ENCODE results near the gene ZNF562.

The ZNF562 gene

GRCh38 chr19:9650345-9650744, 24.6 kb downstream of the ZNF562 start:
- no peak overlapping the region for H3K14ac ChIP-seq (ENCODE audit: low read length)
- no peak overlapping the region for H3K23ac ChIP-seq (ENCODE audit: low read depth, low read length, poor library complexity)
- H3K27ac ChIP-seq (replicated peaks; ENCODE audit: low read length), result no peak overlapping the region
- no peak overlapping the region for H4K8ac ChIP-seq (ENCODE audit: low read depth, low read length)
- no peaks in the 10 kb centered on the region for H3K4me1 ChIP-seq (ENCODE audit: control insufficient read depth in 2 of 2, insufficient read depth in 1 of 2, low read depth in 1 of 2, low read length in 2 of 2)
- H3K4ac ChIP-seq (ENCODE audit: low read length), result no peak overlapping the region
- WGBS, 2 donors (ENCODE audit: extremely low coverage in 2 of 2, insufficient read length in 2 of 2, insufficient replicate concordance in 1 of 2), result no CpG with 5 or more reads among the region's 5 CpGs
- H4K91ac ChIP-seq (ENCODE audit: low read depth, low read length, poor library complexity), result no peak overlapping the region
- no peaks in the 10 kb centered on the region for H3K27me3 ChIP-seq (ENCODE audit: control insufficient read depth in 3 of 3, insufficient read depth in 3 of 3, low read depth in 1 of 3, low read length in 3 of 3)
- H2BK120ac ChIP-seq (ENCODE audit: low read depth, low read length), result no peak overlapping the region
- H2AK5ac ChIP-seq (ENCODE audit: low read depth, low read length), result no peak overlapping the region
- H3K9me3 ChIP-seq (replicated peaks in 1 of 2; ENCODE audit: control insufficient read depth in 2 of 2, insufficient read depth in 1 of 2, low read depth in 1 of 2, low read length in 2 of 2), result peaks cover 21 to 56% of the 10 kb centered on the region in 2 donors
- no peak overlapping the region for H3K4me3 ChIP-seq (ENCODE audit: low read length in 2 of 2)
- H3K4me2 ChIP-seq (ENCODE audit: insufficient read depth, low read length, poor library complexity, severe bottlenecking), result no peak overlapping the region
- H3K18ac ChIP-seq (ENCODE audit: low read length), result no peak overlapping the region
- H3K79me1 ChIP-seq (ENCODE audit: low read depth, low read length), result peaks cover 1% of the 10 kb centered on the region
- H2BK5ac ChIP-seq (ENCODE audit: low read length), result no peak overlapping the region
- no peak for DNase-seq (ENCODE audit: low spot score)
- no peak overlapping the region for H2AFZ ChIP-seq (ENCODE audit: low read length)
- no peak overlapping the region for H2BK15ac ChIP-seq (ENCODE audit: low read length)
- H3K36me3 ChIP-seq (replicated peaks in 1 of 2; ENCODE audit: control insufficient read depth in 2 of 2, insufficient read depth in 2 of 2, low read length in 2 of 2), result peaks cover 35 to 97% of the 10 kb centered on the region in 2 donors
- no peak overlapping the region for H2BK12ac ChIP-seq (ENCODE audit: low read length)
- H3K9ac ChIP-seq (ENCODE audit: low read depth, low read length, poor library complexity), result no peak overlapping the region

- Histone ChIP-seq H3K27me3 (ENCODE audit: control insufficient read depth in 3 of 3, insufficient read depth in 3 of 3, low read depth in 1 of 3, low read length in 3 of 3) (no peaks in the 10 kb centered on the region), H3K36me3 (replicated peaks in 1 of 2; ENCODE audit: control insufficient read depth in 2 of 2, insufficient read depth in 2 of 2, low read length in 2 of 2) (peaks cover 14 to 83% of the 10 kb centered on the region in 2 donors), H3K27ac (replicated peaks; ENCODE audit: low read length) (no peak overlapping the region), H3K9me3 (replicated peaks in 1 of 2; ENCODE audit: control insufficient read depth in 2 of 2, insufficient read depth in 1 of 2, low read depth in 1 of 2, low read length in 2 of 2) (peaks cover 7 to 23% of the 10 kb centered on the region in 2 donors), H4K8ac (ENCODE audit: low read depth, low read length) (no peak overlapping the region), H4K91ac (ENCODE audit: low read depth, low read length, poor library complexity) (no peak overlapping the region), H3K9ac (ENCODE audit: low read depth, low read length, poor library complexity) (no peak overlapping the region), H2BK5ac (ENCODE audit: low read length) (no peak overlapping the region), H3K18ac (ENCODE audit: low read length) (no peak overlapping the region), H3K79me1 (ENCODE audit: low read depth, low read length) (no peaks in the 10 kb centered on the region), H3K23ac (ENCODE audit: low read depth, low read length, poor library complexity) (no peak overlapping the region), H2AFZ (ENCODE audit: low read length) (no peak overlapping the region), H2BK15ac (ENCODE audit: low read length) (no peak overlapping the region), H3K4ac (ENCODE audit: low read length) (no peak overlapping the region), H2BK120ac (ENCODE audit: low read depth, low read length) (no peak overlapping the region), H3K4me2 (ENCODE audit: insufficient read depth, low read length, poor library complexity, severe bottlenecking) (no peak overlapping the region), H3K4me1 (ENCODE audit: control insufficient read depth in 2 of 2, insufficient read depth in 1 of 2, low read depth in 1 of 2, low read length in 2 of 2) (peaks cover 3 to 6% of the 10 kb centered on the region in 2 donors), H2AK5ac (ENCODE audit: low read depth, low read length) (no peak overlapping the region), H2BK12ac (ENCODE audit: low read length) (no peak overlapping the region), H3K14ac (ENCODE audit: low read length) (no peak overlapping the region), H3K4me3 (ENCODE audit: low read length in 2 of 2) (no peak overlapping the region)
- no CpG with 5 or more reads among the region's 1 CpG for WGBS, 2 donors (ENCODE audit: extremely low coverage in 2 of 2, insufficient read length in 2 of 2, insufficient replicate concordance in 1 of 2)
- no peak for DNase-seq (ENCODE audit: low spot score)
These were observed 29.4 kb downstream of the ZNF562 start for GRCh38 chr19:9645472-9645871.

- no peak overlapping the region for H2AFZ ChIP-seq (ENCODE audit: low read length)
- peaks cover 1% of the 10 kb centered on the region for H3K79me1 ChIP-seq (ENCODE audit: low read depth, low read length)
- no peak overlapping the region for H4K91ac ChIP-seq (ENCODE audit: low read depth, low read length, poor library complexity)
- no peak overlapping the region for H3K27ac ChIP-seq (replicated peaks; ENCODE audit: low read length)
- H2BK12ac ChIP-seq (ENCODE audit: low read length), result no peak overlapping the region
- no peak overlapping the region for H3K9ac ChIP-seq (ENCODE audit: low read depth, low read length, poor library complexity)
- H3K36me3 ChIP-seq (replicated peaks in 1 of 2; ENCODE audit: control insufficient read depth in 2 of 2, insufficient read depth in 2 of 2, low read length in 2 of 2), result peaks cover 12 to 81% of the 10 kb centered on the region in 2 donors
- WGBS, 2 donors (ENCODE audit: extremely low coverage in 2 of 2, insufficient read length in 2 of 2, insufficient replicate concordance in 1 of 2), result no CpG with 5 or more reads among the region's 4 CpGs
- H4K8ac ChIP-seq (ENCODE audit: low read depth, low read length), result no peak overlapping the region
- no peaks in the 10 kb centered on the region for H3K27me3 ChIP-seq (ENCODE audit: control insufficient read depth in 3 of 3, insufficient read depth in 3 of 3, low read depth in 1 of 3, low read length in 3 of 3)
- no peak overlapping the region for H2AK5ac ChIP-seq (ENCODE audit: low read depth, low read length)
- H2BK5ac ChIP-seq (ENCODE audit: low read length), result no peak overlapping the region
- H3K4me3 ChIP-seq (ENCODE audit: low read length in 2 of 2), result no peak overlapping the region
- peaks cover 3 to 10% of the 10 kb centered on the region in 2 donors for H3K4me1 ChIP-seq (ENCODE audit: control insufficient read depth in 2 of 2, insufficient read depth in 1 of 2, low read depth in 1 of 2, low read length in 2 of 2)
- H3K14ac ChIP-seq (ENCODE audit: low read length), result no peak overlapping the region
- no peak overlapping the region for H3K23ac ChIP-seq (ENCODE audit: low read depth, low read length, poor library complexity)
- H3K4me2 ChIP-seq (ENCODE audit: insufficient read depth, low read length, poor library complexity, severe bottlenecking), result no peak overlapping the region
- no peak for DNase-seq (ENCODE audit: low spot score)
- H3K18ac ChIP-seq (ENCODE audit: low read length), result no peak overlapping the region
- peaks cover 5 to 17% of the 10 kb centered on the region in 2 donors for H3K9me3 ChIP-seq (replicated peaks in 1 of 2; ENCODE audit: control insufficient read depth in 2 of 2, insufficient read depth in 1 of 2, low read depth in 1 of 2, low read length in 2 of 2)
- H3K4ac ChIP-seq (ENCODE audit: low read length), result no peak overlapping the region
- no peak overlapping the region for H2BK120ac ChIP-seq (ENCODE audit: low read depth, low read length)
- H2BK15ac ChIP-seq (ENCODE audit: low read length), result no peak overlapping the region
These were observed 30.4 kb downstream of the ZNF562 start for GRCh38 chr19:9644472-9644871.

GRCh38 chr19:9641810-9642209, 33.1 kb downstream of the ZNF562 start:
- H3K27ac ChIP-seq (replicated peaks; ENCODE audit: low read length), result no peak overlapping the region
- no peak overlapping the region for H2BK5ac ChIP-seq (ENCODE audit: low read length)
- no peak overlapping the region for H2AK5ac ChIP-seq (ENCODE audit: low read depth, low read length)
- no peak overlapping the region for H4K91ac ChIP-seq (ENCODE audit: low read depth, low read length, poor library complexity)
- no peak overlapping the region for H2AFZ ChIP-seq (ENCODE audit: low read length)
- peaks cover 5 to 17% of the 10 kb centered on the region in 2 donors for H3K9me3 ChIP-seq (replicated peaks in 1 of 2; ENCODE audit: control insufficient read depth in 2 of 2, insufficient read depth in 1 of 2, low read depth in 1 of 2, low read length in 2 of 2)
- H3K36me3 ChIP-seq (replicated peaks in 1 of 2; ENCODE audit: control insufficient read depth in 2 of 2, insufficient read depth in 2 of 2, low read length in 2 of 2), result peaks cover 13 to 81% of the 10 kb centered on the region in 2 donors
- no peak overlapping the region for H2BK12ac ChIP-seq (ENCODE audit: low read length)
- peaks cover 3 to 10% of the 10 kb centered on the region in 2 donors for H3K4me1 ChIP-seq (ENCODE audit: control insufficient read depth in 2 of 2, insufficient read depth in 1 of 2, low read depth in 1 of 2, low read length in 2 of 2)
- H3K9ac ChIP-seq (ENCODE audit: low read depth, low read length, poor library complexity), result no peak overlapping the region
- no peaks in the 10 kb centered on the region for H3K27me3 ChIP-seq (ENCODE audit: control insufficient read depth in 3 of 3, insufficient read depth in 3 of 3, low read depth in 1 of 3, low read length in 3 of 3)
- no peak overlapping the region for H3K23ac ChIP-seq (ENCODE audit: low read depth, low read length, poor library complexity)
- H3K14ac ChIP-seq (ENCODE audit: low read length), result no peak overlapping the region
- H2BK120ac ChIP-seq (ENCODE audit: low read depth, low read length), result no peak overlapping the region
- no peak overlapping the region for H2BK15ac ChIP-seq (ENCODE audit: low read length)
- H3K4ac ChIP-seq (ENCODE audit: low read length), result no peak overlapping the region
- H3K4me3 ChIP-seq (ENCODE audit: low read length in 2 of 2), result no peak overlapping the region
- H4K8ac ChIP-seq (ENCODE audit: low read depth, low read length), result no peak overlapping the region
- H3K18ac ChIP-seq (ENCODE audit: low read length), result no peak overlapping the region
- no CpG with 5 or more reads among the region's 6 CpGs for WGBS, 2 donors (ENCODE audit: extremely low coverage in 2 of 2, insufficient read length in 2 of 2, insufficient replicate concordance in 1 of 2)
- no peak overlapping the region for H3K4me2 ChIP-seq (ENCODE audit: insufficient read depth, low read length, poor library complexity, severe bottlenecking)
- no peak for DNase-seq (ENCODE audit: low spot score)
- peaks cover 1% of the 10 kb centered on the region for H3K79me1 ChIP-seq (ENCODE audit: low read depth, low read length)

All from neuronal stem cell (in vitro differentiated cells).